ENCODE results near the gene TEX14. TPM values are rescaled to one million over a fixed set of nuclear protein-coding genes. Genes with fewer than 3 reads are reported as not detected.
A peak's percentile ranks its signal among the peaks of the same experiment; 100 is the strongest.

TEX14 gene, protein sequence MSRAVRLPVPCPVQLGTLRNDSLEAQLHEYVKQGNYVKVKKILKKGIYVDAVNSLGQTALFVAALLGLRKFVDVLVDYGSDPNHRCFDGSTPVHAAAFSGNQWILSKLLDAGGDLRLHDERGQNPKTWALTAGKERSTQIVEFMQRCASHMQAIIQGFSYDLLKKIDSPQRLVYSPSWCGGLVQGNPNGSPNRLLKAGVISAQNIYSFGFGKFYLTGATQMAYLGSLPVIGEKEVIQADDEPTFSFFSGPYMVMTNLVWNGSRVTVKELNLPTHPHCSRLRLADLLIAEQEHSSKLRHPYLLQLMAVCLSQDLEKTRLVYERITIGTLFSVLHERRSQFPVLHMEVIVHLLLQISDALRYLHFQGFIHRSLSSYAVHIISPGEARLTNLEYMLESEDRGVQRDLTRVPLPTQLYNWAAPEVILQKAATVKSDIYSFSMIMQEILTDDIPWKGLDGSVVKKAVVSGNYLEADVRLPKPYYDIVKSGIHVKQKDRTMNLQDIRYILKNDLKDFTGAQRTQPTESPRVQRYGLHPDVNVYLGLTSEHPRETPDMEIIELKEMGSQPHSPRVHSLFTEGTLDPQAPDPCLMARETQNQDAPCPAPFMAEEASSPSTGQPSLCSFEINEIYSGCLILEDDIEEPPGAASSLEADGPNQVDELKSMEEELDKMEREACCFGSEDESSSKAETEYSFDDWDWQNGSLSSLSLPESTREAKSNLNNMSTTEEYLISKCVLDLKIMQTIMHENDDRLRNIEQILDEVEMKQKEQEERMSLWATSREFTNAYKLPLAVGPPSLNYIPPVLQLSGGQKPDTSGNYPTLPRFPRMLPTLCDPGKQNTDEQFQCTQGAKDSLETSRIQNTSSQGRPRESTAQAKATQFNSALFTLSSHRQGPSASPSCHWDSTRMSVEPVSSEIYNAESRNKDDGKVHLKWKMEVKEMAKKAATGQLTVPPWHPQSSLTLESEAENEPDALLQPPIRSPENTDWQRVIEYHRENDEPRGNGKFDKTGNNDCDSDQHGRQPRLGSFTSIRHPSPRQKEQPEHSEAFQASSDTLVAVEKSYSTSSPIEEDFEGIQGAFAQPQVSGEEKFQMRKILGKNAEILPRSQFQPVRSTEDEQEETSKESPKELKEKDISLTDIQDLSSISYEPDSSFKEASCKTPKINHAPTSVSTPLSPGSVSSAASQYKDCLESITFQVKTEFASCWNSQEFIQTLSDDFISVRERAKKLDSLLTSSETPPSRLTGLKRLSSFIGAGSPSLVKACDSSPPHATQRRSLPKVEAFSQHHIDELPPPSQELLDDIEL (N-terminal part only)
- total RNA-seq = 0.76 TPM

DNA sequence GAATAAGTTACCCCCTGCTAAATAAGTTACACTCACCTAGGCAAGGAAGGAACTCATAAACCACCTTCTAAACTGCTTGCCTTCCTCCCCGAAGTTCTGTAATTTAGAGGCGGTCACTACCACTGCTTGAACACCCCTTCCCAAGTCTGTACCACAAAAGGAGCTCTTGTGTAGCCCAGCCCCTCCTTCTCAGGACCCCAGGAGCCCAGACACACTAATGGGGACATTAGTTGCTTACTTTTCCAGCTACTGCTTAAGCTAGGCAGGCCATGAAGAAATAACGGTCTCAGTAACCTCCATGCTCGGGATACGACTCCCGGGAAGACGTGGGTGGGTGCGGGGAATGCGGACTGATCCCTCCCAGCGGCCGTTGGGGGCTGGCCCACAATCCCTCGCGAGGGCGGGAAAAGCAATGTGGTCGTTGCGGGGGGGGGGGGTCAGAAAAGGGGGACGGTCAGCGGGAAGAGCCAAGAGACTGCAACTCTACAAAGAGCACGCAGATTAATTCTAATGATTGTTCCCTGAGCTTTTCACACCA is at the start of gene TEX14:
Gene TEX14 (minus strand): TSS at position 345 of the 538 bp plus-strand sequence. CDS start 40,044 bp downstream, outside the sequence.
- intact Hi-C loops (cut with DNase I) = no loop called here
- DNase-seq (ENCODE audit: low spot score) = peak; percentile 60
- ATAC-seq = peak; percentile 35

DNA sequence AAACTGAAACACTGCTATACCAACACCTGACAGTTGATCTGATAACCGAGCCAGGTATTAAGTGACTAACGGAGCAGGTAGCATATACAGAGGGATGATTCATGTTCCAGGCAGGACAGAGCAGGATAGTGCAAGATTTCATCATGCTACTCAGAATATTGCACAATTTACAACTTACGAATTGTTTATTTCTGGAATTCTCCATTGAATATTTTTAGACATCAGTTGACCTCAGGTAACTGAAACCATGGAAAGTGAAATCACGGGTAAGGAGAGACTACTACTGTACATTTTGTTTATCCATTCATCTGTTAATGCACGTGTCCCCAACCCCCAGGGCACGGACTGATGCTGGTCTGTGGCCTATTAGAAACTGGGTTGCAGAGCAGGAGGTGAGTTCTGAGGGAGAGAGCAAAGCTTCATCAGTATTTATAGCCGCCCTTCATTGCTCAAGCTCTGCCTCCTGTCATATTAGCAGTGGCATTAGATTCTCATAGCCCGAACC is 49.3 kb upstream of the TEX14 start:
- DNase-seq (ENCODE audit: low spot score) (no peak), ATAC-seq (no peak)
- intact Hi-C loops (cut with DNase I) = no loop called here

- ATAC-seq = no peak
- intact Hi-C loops (cut with DNase I) = no loop called here
Observed at GRCh38 chr17:58734811-58735210, 43.0 kb upstream of the TEX14 start.

GRCh38 chr17:58734040-58734439 is 42.2 kb upstream of the TEX14 start:
- intact Hi-C loops (cut with DNase I) = no loop called here

More at GRCh38 chr17:58734811-58735210, 43.0 kb upstream of the TEX14 start:
- no peak for DNase-seq (ENCODE audit: low spot score)

GRCh38 chr17:58730937-58731336 is 39.1 kb upstream of the TEX14 start:
- DNase-seq (ENCODE audit: low spot score) = no peak
- intact Hi-C loops (cut with DNase I) = no loop called here
- no peak for ATAC-seq

More at GRCh38 chr17:58734040-58734439, 42.2 kb upstream of the TEX14 start:
- DNase-seq (ENCODE audit: low spot score) (no peak), ATAC-seq (no peak)

GRCh38 chr17:58728798-58729197 is 37.0 kb upstream of the TEX14 start:
- intact Hi-C loops (cut with DNase I) = no loop called here
- no peak for DNase-seq (ENCODE audit: low spot score)
- no peak for ATAC-seq

- DNase-seq (ENCODE audit: low spot score) (no peak), ATAC-seq (no peak)
Observed at GRCh38 chr17:58722696-58723095, 30.9 kb upstream of the TEX14 start.

DNA sequence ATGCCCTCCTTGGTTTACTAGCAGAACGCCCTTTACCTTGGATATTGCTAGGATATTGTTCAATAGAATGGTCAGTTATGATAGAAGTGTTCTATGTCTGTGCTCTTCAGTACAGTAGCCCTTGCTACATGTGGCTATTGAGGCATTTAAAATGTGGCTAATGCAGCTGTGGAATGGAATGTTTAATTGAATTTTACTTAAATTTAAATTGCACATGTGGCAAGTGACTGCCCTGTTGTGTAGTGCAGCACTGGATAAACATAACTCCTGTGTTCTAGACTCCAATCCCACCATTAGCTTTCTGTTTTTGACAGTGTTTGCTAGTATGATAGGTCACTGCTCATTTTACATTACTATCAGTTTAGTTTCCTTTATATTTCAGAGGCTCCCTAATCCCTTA is 30.4 kb upstream of the TEX14 start:
- ATAC-seq = no peak
- intact Hi-C loops (cut with DNase I) = no loop called here
- DNase-seq (ENCODE audit: low spot score) = no peak

More at GRCh38 chr17:58722696-58723095, 30.9 kb upstream of the TEX14 start:
- intact Hi-C loops (cut with DNase I) = no loop called here

DNA sequence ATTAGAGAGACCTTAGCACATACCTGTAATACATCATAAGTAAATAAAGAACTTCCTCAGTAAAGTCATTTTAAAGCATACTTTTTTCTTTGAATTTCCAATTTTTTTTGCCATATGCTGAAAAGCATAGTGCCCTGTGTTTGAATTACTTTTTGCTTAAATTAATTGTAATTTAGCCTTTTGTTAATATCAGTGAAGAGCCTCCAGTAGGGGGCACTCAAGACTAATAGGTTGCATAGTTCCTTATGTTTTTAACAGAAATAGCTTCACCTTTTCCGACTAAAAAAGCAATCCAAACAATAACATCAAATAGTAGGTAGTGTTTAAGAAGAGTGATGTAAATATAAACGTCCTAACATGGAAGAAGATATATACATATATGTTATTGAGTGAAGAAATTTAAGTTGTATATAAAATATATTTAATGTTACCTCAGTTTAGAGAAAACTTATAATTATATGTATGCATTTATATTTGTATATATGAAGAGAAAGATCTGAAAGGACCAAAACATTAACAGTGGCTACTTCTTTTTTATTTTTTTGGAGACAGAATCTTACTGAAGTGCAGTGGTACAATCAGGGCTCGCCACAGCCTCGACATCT is 19.2 kb upstream of the TEX14 start:
- intact Hi-C loops (cut with DNase I) = no loop called here
- ATAC-seq (no peak), DNase-seq (ENCODE audit: low spot score) (no peak)

- intact Hi-C loops (cut with DNase I) = no loop called here
- ATAC-seq (no peak), DNase-seq (ENCODE audit: low spot score) (no peak)
Observed at GRCh38 chr17:58706351-58707140, 14.7 kb upstream of the TEX14 start.

GRCh38 chr17:58703916-58704286 is 12.1 kb upstream of the TEX14 start:
- ATAC-seq = no peak
- intact Hi-C loops (cut with DNase I) = no loop called here
- no peak for DNase-seq (ENCODE audit: low spot score)

GRCh38 chr17:58703137-58703915 is 11.5 kb upstream of the TEX14 start:
- ATAC-seq = no peak
- intact Hi-C loops (cut with DNase I) = no loop called here
- DNase-seq (ENCODE audit: low spot score) = no peak

DNA sequence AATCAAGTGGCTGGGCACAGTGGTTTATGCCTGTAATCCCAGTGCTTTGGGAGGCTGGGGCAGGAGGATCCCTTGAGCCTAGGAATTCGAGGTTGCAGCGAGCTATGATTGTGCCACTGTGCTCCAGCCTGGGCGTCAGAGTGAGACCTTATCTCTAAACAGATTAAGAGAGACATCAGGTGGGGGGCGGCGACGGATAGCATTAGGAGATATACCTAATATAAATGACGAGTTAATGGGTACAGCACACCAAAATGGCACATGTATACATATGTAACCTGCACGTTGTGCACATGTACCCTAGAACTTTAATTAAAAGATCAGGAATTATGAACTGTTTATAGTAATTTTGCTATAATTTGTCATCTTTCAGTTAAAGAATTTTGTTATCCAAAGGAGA is 10.9 kb upstream of the TEX14 start:
- intact Hi-C loops (cut with DNase I) = no loop called here
- DNase-seq (ENCODE audit: low spot score) (no peak), ATAC-seq (no peak)

DNA sequence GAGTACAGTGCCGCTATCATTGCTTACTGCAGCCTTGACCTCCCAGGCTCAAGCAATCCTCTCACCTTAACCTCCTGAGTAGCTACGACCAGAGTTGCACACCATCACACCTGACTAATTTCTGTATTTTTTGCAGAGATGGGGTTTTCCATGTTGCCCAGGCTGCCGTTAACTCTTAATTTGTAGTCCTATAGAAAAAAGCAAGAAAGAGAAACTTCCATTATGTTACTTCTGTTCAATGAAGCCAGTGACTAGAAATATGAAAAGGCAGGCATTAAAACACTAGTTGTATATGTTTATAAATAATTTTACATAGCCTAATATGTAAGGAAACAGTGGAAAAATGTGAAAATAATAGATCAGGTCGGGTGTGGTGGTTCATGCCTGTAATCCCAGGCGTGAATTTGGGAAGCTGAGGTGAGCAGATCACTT is 10.2 kb upstream of the TEX14 start:
- intact Hi-C loops (cut with DNase I) = no loop called here
- DNase-seq (ENCODE audit: low spot score) = no peak
- no peak for ATAC-seq

DNA sequence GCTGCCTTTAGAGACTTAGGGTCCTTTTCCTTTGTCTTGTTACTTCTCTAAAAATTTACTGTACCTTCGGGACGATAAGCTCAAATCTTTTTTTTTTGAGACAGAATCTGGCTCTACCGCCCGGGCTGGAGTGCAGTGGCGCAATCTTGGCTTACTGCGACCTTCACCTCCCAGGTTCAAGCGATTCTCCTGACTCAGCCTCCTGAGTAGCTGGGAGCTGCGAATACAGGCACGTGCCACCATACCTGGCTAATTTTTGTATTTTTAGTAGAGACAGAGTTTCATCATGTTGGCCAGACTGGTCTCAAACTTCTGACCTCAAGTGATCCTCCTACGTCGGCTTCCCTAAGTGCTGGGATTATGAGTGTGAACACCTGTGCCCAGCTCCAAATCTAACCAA is 7.9 kb upstream of the TEX14 start:
- ATAC-seq (no peak), DNase-seq (ENCODE audit: low spot score) (no peak)
- intact Hi-C loops (cut with DNase I) = no loop called here

DNA sequence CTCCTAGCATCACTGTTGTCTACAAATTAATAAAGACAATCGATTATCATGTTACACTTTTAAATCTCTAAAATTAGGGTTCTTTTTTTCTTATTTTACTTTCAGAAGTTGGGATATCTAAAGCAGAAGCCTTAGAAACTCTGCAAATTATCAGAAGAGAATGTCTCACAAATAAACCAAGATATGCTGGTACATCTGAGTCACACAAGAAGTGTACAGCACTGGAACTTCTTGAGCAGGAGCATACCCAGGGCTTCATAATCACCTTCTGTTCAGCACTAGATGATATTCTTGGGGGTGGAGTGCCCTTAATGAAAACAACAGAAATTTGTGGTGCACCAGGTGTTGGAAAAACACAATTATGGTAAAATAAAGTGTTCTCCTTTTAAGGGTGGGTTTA is 3.0 kb upstream of the TEX14 start:
- intact Hi-C loops (cut with DNase I) = no loop called here
- DNase-seq (ENCODE audit: low spot score) = no peak
- ATAC-seq = no peak

DNA sequence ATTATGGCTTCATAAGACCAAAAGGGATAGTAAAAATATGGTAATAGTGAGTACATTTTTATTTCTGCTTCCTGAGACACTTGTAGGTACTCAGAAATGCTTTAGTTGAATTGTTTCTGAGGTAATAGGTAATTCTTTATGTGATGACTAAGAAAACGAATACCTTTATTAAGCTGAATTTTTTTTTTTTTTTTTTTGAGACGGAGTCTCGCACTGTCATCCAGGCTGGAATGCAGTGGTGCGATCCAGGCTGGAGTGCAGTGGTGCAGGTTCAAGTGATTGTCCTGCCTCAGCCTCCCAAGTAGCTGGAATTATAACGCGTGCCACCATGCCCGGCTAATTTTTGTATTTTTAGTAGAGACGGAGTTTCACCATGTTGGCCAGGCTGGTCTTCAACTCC is 2.5 kb upstream of the TEX14 start:
- DNase-seq (ENCODE audit: low spot score) (no peak), ATAC-seq (no peak)
- intact Hi-C loops (cut with DNase I) = no loop called here

Measured in sciatic nerve (tissue), 2 donors.